HCT116 (cell line): Measurements from ENCODE around the gene KRT17.

ENCODE experiments used
- CBX3 ChIP-seq: IDR thresholded peaks from 2 replicates; pipeline ENCODE4 v1.6.1; 2012; ENCODE audit warnings: low read depth
- EGR1 ChIP-seq: IDR thresholded peaks from 2 replicates; pipeline ENCODE4 v1.6.1; 2012; ENCODE audit warnings: low read depth
- EZH2 ChIP-seq: fragments of 200-600 bp; sonication (generic); IDR thresholded peaks from 2 replicates; pipeline ENCODE4 v1.6.1; 2017; ENCODE audit warnings: antibody characterized with exemption, mixed run types
- EZH2phosphoT487 ChIP-seq: fragments of 200-600 bp; IDR thresholded peaks from 2 replicates; pipeline ENCODE4 v1.6.1; 2018; ENCODE audit warnings: antibody characterized with exemption, borderline replicate concordance
- POLR2A ChIP-seq: IDR thresholded peaks from 2 replicates; pipeline ENCODE4 v1.7.0; 2011; ENCODE audit warnings: borderline replicate concordance; ENCODE audit not compliant: insufficient read depth, insufficient read length; ENCODE audit errors: extremely low read depth
- POLR2AphosphoS5 ChIP-seq: IDR thresholded peaks from 2 replicates; pipeline ENCODE4 v1.6.1; 2011; ENCODE audit warnings: mild to moderate bottlenecking, low read depth, low read length, moderate library complexity
- TCF7L2 ChIP-seq: IDR thresholded peaks from 2 replicates; pipeline ENCODE4 v1.7.0; 2011; ENCODE audit warnings: borderline replicate concordance, inconsistent platforms; ENCODE audit not compliant: insufficient read depth, insufficient read length; ENCODE audit errors: extremely low read depth
- TF ChIP-seq, protein P1 (sequence below), 3 experiments: fragments of 200-600 bp in 1 of 3; sonication (generic) in 1 of 3; IDR thresholded peaks in 2 of 3; conservative IDR thresholded peaks in 1 of 3; 2 replicates each; pipeline ENCODE4 v1.5.1; 2012 to 2017; ENCODE audit warnings: low read depth in 2 of 3, low read length in 2 of 3, antibody characterized with exemption in 1 of 3, borderline replicate concordance in 1 of 3, control low read depth in 1 of 3, mild to moderate bottlenecking in 1 of 3, mixed read lengths in 1 of 3, mixed run types in 1 of 3, moderate library complexity in 1 of 3; ENCODE audit not compliant: insufficient read depth in 1 of 3
- TF ChIP-seq, protein P2 (sequence below): IDR thresholded peaks from 2 replicates; pipeline ENCODE4 v1.6.1; 2012

DNA sequence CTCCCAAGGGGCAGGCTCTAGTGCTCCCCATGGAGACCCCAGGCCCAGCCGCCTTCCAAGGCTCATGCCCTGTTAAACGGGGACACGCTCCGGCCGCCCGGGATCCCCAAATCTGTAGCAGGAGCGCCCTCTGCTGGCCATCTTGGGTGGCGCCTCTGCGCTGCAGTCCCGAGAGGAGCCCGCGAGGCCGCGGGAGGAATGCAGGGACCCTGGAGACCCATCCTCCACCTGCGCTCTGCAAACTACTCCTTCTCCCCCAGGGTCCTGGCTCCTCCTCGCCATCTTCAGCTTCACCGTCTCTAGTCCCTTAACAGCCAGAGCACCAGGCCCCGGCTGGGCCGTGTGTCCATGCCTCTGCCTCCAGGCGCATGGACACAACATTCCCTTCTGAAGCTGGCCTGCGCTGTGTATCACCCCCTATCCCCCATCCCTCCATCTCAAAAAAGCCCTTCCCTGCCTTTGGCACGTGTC, 23.6 kb upstream of the KRT17 start:
- 0 out of 2 replicates have a peak, but pooled peaks have one; percentile 25 for TF ChIP-seq POLR2AphosphoS5
- TF ChIP-seq TCF7L2: no peak
- TF ChIP-seq EZH2phosphoT487: no peak
- TF ChIP-seq POLR2A: no peak
- TF ChIP-seq, protein P1, sequence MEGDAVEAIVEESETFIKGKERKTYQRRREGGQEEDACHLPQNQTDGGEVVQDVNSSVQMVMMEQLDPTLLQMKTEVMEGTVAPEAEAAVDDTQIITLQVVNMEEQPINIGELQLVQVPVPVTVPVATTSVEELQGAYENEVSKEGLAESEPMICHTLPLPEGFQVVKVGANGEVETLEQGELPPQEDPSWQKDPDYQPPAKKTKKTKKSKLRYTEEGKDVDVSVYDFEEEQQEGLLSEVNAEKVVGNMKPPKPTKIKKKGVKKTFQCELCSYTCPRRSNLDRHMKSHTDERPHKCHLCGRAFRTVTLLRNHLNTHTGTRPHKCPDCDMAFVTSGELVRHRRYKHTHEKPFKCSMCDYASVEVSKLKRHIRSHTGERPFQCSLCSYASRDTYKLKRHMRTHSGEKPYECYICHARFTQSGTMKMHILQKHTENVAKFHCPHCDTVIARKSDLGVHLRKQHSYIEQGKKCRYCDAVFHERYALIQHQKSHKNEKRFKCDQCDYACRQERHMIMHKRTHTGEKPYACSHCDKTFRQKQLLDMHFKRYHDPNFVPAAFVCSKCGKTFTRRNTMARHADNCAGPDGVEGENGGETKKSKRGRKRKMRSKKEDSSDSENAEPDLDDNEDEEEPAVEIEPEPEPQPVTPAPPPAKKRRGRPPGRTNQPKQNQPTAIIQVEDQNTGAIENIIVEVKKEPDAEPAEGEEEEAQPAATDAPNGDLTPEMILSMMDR (IDR thresholded peaks at IDR 0.05 in 2 of 3, conservative IDR thresholded peaks at IDR 0.05 in 1 of 3; ENCODE audit: borderline replicate concordance in 1 of 3, insufficient read depth in 1 of 3, low read depth in 2 of 3, low read length in 2 of 3): peak; percentile 84 to 95 (median 92)
- no peak for TF ChIP-seq EGR1
- no peak for TF ChIP-seq EZH2
- TF ChIP-seq, protein P2, sequence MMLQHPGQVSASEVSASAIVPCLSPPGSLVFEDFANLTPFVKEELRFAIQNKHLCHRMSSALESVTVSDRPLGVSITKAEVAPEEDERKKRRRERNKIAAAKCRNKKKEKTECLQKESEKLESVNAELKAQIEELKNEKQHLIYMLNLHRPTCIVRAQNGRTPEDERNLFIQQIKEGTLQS: no peak
- TF ChIP-seq CBX3: no peak
